GM19238 (cell line): ENCODE data around the gene BRIP1.
"Not testable (repeated sequence)": the region's sequence is repeated elsewhere in the genome, so short reads cannot be mapped to it uniquely, and the experiment has no call there.

Experiments used
- DNase-seq: peaks from one replicate; pipeline ENCODE4 v3.0.0; 2011; ENCODE audit warnings: low spot score; ENCODE audit not compliant: insufficient read length

Gene BRIP1

DNA sequence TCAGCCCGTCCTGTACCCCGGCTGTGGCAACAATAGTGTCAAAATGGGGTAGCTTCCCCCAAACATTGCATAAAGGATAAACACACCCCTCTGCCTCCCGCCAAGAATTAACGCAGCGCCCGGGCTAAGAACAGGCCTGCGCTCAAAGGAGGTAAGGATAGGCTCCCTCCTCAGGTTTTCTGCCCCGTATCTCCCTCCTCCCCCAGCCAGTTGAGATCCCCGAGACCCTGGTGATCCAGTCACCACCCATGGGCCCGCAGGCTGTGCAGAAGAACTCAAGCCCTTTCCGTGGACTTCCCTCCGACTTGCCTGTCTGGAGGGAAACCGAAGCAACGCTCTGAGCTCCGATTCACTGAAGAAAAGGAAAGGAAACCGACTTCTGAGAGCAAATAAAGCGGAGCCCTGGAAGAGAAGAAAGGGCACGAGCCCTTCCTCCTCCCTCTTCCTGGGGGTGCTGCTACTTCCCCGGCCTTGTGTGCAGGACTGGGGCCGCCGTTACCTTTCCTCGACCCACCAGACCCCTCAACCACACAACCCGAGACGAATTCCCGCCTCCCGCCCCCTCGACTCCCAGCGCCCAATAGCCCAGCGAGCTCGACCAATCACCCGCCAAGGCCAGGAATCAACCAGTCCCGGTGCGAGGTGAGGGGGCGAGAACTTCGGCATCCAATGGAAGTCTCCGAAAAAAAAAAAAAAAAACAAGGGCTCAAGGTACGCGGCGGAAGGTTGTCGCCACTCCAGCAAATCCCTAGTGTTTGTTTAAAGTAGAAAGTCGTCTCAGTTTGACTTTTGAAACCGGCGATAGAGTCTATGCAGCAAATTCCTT, at the start of gene BRIP1:
Gene BRIP1, minus strand, starts transcription at position 554 of the 826 bp plus-strand sequence. CDS start 1,989 bp downstream, outside the sequence.
- peak; percentile 80 for DNase-seq

DNA sequence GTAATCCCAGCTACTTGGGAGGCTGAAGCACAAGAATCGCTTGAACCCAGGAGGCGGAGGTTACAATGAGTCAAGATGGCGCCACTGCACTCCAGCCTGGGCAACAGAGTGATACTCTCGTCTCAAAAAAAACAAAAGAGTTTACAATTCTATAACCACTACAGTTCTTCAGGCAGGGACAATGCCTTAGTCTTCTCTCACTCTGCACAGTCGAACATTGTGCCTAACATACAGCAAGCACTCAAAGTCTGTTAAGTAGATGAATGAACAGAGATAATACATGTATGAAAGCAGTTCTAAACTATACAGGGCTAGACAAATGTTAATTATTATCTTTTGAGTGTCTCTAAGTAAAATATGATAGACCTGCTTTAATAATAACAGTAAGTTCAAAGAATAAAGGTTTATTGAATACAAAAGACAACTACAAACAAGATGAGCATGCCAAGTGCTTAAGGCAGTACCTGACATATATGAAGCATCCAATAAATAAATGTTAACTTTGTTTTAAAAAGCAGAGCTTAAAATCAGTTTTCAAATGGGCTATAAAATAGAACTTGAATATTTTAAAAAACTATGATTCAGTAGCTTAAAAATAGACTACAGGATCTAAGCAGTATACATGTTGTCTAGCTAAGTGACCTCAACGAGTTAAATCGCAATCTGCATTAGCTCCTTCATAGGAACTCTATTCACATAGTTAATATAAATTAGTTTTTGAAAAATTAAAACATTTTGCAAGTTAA, 45.1 kb upstream of the BRIP1 start:
- DNase-seq: no peak

DNA sequence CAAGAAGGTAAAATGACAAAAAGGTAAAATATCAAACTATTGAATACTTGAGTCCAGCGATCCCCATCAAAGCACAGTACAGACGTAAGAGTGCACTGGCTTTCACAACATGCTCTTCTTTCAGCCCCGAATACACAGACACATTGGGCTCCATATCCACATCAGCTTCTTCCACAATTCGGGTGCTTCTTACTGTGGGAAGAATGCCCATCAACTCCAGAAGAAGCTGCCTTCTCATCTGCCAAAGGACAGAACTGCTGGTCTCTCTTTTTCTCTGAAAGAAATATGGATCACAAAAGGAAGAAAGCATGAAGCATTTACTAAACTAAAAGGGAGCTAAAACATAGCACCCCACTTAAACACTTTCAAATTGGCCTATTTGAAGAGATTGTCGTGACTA, 44.0 kb upstream of the BRIP1 start:
- no peak for DNase-seq

DNA sequence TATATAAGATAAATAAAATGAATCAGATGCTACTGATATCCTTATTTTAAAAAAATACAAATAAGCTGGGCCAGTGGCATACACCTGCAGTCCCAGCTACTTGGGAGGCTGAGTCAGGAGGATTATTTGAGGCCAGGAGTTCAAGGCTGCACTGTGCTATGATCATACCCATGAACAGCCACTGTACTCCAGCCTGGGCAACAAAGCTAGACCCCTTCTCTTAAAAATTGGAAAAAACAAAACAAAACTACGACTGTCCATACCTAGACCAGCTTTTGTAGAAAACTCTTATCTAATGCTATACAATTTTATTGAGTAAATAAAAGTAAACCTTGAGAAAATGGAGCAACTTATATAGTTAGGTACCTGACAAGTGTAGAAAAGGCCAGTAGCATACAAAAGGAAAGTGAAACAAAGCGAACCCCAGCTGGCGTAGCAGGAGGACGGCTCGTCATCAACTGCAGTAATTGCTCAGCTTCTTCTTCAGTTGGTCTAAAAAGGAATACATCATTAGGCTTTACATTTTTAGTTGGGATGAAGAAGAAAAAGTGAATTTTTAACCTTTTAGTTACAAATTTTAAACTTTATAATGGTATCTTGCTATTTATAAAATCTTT, 40.9 kb upstream of the BRIP1 start:
- DNase-seq: peak; percentile 27

DNA sequence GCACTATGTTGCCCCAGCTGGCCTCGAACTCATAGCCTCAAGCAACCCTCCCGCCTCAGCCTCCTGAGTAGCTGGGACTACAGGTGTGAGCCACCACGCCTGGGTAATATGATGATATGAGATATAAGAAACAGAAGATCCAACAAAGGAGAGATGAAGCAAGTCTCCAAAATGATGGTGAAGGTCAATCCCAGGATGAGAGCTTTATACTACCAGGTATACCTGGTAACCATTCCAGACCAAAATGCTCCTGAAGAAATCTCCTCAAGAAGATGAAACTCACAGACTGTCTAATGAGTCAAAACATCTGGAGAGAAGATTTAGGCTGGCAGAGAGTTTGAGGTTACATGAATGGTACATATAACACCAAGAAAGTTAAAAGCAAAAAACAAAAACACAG, 39.9 kb upstream of the BRIP1 start:
- DNase-seq: no peak

DNA sequence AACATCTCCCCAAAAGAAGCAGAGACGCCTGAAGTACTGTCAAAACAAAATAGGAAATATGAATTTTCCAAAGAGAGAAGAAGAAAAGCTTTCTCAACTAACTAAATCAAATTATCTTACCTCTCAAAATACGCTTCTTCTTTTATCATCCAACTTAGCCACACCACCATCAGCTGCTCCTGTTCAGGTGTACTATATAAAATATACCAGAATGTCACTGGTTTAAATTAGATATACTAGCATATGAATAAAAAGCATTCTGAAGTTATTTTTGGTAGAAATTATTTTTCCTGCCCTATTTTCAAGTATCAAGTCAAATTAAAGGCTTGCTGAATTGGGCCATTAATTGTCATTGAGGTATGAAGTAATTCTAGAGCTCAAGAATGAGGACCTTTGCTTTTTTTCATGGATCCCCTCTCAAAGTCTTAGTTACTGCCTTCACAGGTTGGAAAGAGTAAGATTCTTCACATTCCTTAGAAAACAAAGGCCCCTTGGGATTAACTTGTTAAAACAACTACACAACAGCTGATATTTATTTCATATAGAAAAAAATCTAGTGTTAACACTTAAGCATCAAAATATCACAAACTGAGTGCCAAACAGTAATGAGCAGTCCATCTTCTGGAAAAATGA, 34.3 kb upstream of the BRIP1 start:
- DNase-seq: no peak

DNA sequence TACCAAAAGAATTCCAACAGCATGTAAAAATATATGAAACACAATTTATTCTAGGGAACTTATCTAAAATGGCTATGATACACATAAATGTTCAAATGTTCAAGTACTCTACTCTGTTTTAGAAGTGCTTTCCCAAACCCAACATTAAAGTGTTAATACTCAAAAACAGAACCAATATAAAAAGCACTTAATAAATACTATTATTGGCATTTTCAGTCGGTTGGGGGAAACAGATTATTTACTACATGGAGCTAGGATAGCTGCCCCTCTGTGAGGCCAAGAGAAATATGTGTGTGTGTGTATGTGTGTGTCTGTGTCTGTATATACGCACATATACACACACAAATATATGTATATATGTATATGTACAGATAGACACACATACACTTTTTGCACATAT, 32.1 kb upstream of the BRIP1 start:
- no peak for DNase-seq

DNA sequence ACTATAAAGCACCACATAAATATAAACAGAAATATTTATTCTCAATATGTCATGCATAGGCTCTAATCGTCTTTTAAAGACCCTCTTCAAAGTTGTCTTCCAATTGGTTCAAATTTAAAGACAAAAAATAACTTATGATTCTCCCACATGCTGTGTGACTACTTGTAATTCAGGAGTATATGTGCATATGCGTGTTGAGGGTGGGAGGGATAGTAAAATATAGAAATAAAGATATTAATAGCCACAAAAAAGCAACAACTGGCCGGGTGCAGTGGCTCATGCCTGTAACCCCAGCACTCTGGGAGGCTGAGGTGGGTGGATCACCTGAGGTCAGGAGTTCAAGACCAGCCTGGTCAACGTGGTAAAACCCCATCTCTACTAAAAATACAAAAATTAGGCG, 31.0 kb upstream of the BRIP1 start:
- DNase-seq: not testable (repeated sequence)

DNA sequence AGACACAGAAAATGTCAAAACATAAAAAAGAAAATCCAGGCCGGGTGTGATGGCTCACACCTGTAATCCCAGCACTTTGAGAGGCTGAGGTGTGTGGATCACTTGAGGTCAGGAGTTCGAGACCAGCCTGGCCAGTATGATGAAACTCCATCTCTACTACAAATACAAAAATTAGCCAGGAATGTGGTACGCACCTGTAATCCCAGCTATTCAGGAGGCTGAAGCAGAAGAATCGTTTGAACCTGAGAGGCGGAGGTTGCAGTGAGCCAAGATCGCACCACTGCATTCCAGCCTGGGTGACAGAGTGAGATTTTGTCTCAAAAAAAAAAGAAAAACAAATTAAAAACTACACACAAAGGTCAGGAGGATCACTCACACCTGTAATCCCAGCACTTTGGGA, 24.4 kb upstream of the BRIP1 start:
- not testable (repeated sequence) for DNase-seq

DNA sequence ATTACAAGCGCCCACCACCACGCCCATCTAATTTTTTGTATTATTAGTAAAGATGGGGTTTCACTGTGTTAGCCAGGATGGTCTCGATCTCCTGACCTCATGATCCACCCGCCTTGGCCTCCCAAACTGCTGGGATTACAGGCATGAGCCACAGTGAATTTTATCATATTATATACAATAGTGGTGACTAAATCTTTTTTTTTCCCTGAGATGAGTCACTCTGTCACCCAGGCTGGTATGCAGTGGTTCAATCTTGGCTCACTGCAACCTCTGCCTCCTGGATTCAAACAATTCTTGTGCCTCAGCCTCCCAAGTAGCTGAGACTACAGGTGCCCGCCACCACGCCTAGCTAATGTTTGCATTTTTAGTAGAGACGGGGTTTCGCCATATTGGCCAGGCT, 22.5 kb upstream of the BRIP1 start:
- not testable (repeated sequence) for DNase-seq

DNA sequence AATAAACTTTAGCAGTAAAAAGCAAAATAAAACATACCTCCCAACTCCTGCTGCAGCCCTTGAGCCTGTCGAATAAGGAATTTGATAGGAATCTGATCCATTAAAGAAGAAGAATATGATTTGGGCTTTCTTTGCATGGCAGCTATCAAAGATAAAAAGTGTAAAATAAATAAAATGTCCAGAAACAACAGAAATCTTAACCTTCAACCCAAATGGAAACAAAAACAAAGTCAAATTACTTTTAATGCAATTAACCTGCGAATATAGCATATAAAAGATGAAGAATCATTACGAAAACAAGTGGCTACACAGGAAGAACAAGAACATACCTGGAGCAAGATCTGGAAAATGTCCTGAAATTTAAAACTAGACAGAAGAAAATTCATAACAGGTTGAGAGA, 21.5 kb upstream of the BRIP1 start:
- DNase-seq: no peak

DNA sequence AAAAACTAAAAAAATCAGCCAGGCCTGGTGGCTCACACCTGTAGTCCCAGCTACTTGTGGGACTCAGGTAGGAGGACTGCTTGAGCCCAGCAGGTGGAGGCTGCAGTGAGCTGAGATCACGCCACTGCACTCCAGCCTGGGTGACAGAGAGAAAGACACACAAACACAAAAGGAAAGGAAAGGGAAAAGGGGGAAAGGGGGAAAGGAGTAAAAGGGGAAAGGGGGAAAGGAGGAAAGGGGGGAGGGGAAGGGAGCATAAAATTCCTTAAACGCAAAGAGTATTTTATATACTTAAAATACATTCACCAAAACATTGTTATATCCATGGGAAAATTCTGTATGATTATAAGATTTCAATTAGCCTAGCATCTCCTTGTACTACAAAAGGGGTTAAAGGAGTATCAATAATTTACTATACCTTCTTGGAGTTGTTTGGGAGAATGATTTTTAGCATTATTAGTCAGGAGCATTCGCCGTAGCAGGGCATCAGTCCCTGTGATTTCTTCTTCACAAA, 17.3 kb upstream of the BRIP1 start:
- DNase-seq: no peak

DNA sequence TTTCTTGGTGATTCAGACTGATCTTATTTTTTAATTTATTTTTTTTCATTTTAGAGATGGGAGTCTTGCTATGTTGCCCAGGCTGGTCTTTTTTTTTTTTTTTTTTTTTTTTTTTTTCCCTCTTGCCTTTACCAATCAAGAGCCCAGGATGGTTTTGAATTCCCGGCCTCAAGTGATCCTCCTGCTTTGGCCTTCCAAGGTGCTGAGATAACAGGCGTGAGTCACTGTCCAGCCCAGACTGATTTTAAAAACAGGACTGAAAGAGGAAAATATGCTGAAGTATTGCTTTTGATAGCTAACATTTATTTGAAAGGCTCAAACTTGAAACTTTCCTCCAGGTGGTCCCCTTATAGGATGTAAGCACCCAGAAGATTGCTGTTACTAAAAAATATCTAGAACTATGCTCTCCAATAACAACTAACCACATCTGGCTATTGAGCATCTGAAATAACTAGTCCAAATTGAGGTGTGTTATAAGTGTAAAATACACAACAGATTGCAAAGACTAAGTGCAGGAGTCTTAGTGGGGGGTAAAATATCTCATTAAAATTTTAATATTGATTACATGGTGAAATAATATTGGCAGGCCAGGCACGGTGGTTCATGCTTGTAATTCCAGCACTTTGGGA, 15.8 kb upstream of the BRIP1 start:
- no peak for DNase-seq

DNA sequence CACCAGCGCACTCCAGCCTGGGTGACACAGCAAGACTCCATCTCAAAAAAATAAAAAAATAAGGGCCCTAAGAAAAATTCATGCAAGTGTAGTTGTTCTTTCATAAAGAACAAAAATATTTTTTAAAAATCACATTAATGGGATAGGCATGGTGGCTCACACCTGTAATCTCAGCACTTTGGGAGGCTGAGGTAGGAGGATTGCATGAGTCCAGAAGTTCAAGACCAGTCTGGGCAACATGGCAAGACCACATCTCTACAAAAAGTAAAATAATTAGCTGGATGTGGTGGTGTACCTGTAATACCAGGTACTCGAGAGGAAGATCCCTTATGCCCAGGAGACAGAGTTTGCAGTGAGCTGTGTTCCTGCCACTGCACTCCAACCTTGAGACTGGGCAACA, 15.2 kb upstream of the BRIP1 start:
- DNase-seq: no peak

DNA sequence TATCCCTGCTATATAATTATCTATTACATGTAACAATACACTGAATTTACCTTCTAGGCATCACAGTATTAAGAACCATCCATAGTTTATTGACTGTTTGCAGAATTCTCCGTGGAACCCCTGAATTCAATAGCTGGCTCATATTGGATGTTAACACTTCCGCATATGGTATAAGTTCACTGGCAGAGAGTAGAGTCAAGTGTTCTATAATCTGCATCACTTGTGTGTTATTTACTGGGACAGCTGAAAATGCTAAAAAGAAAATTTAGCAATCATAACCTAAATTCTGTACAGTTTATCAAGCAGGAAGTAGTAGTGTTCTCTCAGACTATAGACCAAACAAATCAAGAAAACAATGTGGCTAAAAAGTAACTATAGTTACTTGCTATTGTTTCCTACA, 14.5 kb upstream of the BRIP1 start:
- DNase-seq: no peak

DNA sequence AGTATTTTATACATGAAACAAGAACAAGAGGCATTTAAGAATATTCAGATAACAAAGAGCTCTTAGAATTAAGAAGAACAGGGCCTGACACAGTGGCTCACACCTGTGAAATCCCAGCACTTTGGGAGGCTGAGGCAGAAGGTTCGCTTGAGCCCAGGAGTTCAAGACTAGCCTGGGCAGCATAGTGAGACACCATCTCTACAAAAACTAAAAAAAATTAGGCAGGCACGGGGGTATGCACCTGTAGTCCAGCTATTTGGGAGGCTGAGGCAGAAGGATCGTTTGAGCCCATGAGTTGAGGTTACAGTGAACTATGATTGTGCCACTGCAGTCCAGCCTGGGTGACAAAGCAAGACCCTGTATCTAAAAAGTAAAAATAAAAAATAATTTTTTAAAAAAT, 12.5 kb upstream of the BRIP1 start:
- no peak for DNase-seq

DNA sequence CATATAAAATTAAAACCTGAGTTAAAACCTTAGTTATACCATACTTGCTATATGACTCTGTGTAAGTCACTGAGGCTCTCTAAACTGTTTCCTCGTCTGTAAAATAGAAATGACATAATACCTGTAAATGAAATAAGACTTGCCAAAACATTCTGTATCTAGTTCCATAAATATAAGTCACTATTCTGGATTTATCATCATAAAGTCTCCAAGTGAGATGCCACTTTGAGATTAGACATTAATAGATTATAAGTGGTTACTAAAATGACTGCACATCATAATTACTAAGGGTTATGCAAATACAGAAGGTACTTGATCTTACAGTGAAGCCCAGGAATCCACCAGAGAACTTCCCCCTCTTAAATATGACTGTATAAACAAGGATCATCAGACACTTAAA, 12.0 kb upstream of the BRIP1 start:
- no peak for DNase-seq

DNA sequence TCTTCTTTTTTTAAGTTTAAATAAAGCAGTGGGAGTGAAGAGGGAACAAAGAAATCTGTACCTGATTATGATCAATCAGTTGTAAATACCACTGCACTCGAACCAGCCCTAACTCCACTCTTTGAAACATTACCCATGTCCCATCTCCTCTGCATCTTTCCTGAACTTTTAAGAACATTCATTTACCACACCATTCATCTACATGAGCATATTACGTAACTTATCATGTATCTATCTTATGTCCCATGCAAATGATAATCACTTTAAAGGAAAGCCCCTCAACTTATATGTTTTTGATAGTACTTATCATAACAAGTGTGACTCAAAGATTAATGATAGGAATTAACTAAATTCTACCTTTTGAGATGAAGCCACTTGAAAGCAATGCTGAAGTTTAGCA, 10.7 kb upstream of the BRIP1 start:
- DNase-seq: no peak

DNA sequence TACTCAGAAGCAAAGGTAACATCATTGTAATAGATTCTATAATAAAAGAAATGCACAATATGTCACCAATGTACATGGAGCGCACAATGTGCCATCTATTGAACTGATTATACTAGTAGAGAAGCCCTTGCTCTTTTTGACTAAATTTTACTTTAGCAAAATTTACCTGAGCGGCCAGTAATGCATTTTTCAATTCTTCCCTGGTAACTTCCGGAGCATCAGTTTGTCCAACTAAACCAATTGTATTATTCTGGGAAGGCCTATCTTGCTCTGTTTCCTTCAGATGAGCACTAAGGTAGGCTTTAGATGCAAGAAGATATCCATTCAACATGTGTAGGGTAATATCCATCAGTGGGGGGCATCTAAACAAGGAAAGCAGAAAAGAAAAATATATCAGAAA, 8.8 kb upstream of the BRIP1 start:
- DNase-seq: no peak

DNA sequence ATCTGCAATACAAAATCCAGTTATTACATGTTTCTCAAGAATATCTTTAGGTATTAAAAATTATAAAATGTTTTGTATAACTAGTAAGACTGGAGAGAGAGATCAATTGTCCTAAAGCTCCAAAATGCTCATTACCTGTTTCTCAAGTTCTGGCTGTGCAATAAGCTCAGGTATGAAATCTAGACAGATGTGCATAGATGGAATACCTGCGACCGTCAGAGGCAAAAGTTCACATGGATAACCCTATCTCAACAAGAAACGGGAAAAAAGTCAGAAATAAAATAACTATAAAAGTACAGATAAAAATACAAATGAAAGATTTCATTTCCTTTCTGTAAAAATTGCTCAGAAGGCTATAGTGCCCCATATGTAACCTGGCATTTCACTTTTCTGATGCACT, 5.8 kb upstream of the BRIP1 start:
- DNase-seq: no peak

DNA sequence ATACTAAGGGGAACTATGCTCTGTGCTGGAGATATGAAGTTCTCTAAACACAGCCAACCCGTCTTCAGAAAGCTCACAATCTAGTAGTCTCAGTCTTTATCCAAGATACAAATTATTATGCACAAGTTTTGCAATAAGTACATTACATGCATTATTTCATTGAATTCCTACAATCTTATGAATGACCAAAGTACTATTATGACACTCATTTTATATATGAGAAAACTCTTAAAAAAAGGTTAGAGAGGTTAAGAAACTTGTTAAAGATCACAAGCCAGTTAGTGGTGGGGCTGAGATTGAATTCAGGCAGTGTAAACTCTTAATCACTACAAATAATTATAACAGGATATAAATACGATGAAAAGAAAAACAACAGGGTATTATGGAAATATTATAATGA, 4.7 kb upstream of the BRIP1 start:
- no peak for DNase-seq
